ENCODE results near the gene ASB8. TPM values are rescaled to one million over a fixed set of nuclear protein-coding genes. Genes with fewer than 3 reads are reported as not detected.

The ASB8 gene
- total RNA-seq, 1 donor = 35.5 TPM

DNA sequence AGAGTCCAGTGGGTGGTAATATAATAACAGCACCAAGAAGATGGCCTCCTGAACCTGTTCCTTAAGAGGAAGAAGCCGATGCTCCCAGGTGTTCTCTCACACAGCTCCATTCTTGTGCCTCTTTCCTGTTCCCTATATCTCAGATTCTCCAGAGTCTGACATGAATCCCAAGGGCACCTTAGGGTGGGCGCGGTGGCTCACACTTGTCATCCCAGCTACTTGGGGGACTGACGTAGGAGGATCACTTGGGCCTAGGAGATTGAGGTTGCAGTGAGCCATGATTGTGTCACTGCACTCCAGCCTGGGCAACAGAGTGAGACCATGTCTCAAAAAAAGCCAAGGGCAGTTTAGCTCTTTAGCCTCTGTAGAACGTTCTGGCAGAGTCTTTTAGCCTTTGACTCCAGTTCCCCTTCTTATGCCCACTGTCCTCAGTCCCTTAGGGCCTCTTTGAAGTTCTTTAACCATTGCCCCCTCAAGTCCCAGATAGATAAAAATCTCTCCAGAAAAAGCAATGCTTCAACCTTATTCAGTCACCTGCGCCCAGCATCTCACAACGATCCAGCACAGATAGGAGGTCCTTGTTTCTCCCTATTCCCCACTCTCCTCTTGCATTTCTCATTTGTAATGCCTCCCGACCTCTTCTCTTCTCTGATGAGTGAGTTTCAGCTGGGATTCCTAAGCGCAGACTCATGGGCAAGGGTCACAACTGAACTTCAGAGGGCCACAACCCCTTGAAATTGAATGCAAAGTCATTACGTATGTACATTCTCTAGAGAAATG lies 30.8 kb upstream of the ASB8 start:
- TF ChIP-seq, protein P1, sequence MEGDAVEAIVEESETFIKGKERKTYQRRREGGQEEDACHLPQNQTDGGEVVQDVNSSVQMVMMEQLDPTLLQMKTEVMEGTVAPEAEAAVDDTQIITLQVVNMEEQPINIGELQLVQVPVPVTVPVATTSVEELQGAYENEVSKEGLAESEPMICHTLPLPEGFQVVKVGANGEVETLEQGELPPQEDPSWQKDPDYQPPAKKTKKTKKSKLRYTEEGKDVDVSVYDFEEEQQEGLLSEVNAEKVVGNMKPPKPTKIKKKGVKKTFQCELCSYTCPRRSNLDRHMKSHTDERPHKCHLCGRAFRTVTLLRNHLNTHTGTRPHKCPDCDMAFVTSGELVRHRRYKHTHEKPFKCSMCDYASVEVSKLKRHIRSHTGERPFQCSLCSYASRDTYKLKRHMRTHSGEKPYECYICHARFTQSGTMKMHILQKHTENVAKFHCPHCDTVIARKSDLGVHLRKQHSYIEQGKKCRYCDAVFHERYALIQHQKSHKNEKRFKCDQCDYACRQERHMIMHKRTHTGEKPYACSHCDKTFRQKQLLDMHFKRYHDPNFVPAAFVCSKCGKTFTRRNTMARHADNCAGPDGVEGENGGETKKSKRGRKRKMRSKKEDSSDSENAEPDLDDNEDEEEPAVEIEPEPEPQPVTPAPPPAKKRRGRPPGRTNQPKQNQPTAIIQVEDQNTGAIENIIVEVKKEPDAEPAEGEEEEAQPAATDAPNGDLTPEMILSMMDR (IDR thresholded peaks at IDR 0.05; ENCODE audit: extremely low read depth, low read depth, low read length) = no peak
- H3K4me2 ChIP-seq (ENCODE audit: insufficient read depth, low read length) = no peak overlapping the region
- no peaks in the 10 kb centered on the region for H3K9me3 ChIP-seq (ENCODE audit: low read depth, low read length)
- no peaks in the 10 kb centered on the region for H3K36me3 ChIP-seq (ENCODE audit: insufficient read depth, low read length)
- H3K4me3 ChIP-seq (ENCODE audit: insufficient read depth, low read length) = no peak overlapping the region
- no peaks in the 10 kb centered on the region for H3K79me2 ChIP-seq (ENCODE audit: insufficient read depth, low read length)
- H3K27me3 ChIP-seq (ENCODE audit: insufficient read depth, low read length) = peaks cover 48% of the 10 kb centered on the region
- no peaks in the 10 kb centered on the region for H4K20me1 ChIP-seq (ENCODE audit: insufficient read depth, low read length)
- no peak overlapping the region for H2AFZ ChIP-seq (ENCODE audit: low read length)
- H3K27ac ChIP-seq (ENCODE audit: low read depth, low read length) = no peak overlapping the region
- DNase-seq (ENCODE audit: insufficient read length, low spot score, missing footprints) = no peak
- H3K4me1 ChIP-seq (ENCODE audit: insufficient read depth, low read length) = peaks cover 11% of the 10 kb centered on the region

DNA sequence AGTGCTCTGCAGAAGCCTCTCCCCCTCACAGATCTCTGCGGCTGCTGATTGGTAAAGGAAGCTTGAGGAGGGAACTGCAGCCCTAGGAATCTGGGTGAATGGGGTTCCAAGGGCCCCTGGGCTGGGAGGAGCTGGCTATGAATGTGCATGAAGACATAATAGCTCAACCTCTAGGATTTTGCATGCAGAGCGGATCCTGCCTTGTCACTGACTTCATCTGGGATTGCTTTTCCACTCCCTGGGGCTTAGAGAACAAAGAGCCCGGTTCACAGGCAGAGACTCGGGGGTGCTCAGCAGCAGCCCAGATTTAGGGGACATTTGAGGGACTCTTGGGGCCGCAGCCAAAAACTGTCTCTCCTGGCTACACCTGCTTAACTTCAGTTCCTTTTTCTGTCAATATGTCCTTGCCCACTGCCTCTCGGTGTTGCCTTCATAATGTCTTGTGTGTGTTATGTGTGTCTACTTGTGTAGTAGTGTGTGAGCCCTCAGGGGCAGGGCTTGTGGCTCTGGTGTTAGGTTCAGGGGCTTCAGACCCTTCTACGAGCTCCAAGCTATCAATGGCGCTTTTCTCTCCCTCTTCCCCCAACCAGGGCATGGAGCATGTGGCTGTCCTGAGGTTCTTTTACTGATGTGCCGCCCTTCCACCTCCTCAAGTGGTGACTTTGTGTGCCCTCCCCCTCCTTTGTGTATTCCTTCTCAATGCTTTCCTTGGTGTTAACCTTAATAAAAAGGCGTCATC lies 28.0 kb upstream of the ASB8 start:
- TF ChIP-seq, protein P1 (IDR thresholded peaks at IDR 0.05; ENCODE audit: extremely low read depth, low read depth, low read length) = no peak
- Histone ChIP-seq H3K36me3 (ENCODE audit: insufficient read depth, low read length) (no peaks in the 10 kb centered on the region), H2AFZ (ENCODE audit: low read length) (no peak overlapping the region), H3K79me2 (ENCODE audit: insufficient read depth, low read length) (no peaks in the 10 kb centered on the region), H3K27ac (ENCODE audit: low read depth, low read length) (no peak overlapping the region), H3K9me3 (ENCODE audit: low read depth, low read length) (no peaks in the 10 kb centered on the region), H3K27me3 (ENCODE audit: insufficient read depth, low read length) (peaks cover 45% of the 10 kb centered on the region), H4K20me1 (ENCODE audit: insufficient read depth, low read length) (no peaks in the 10 kb centered on the region), H3K4me1 (ENCODE audit: insufficient read depth, low read length) (peaks cover 15% of the 10 kb centered on the region), H3K4me2 (ENCODE audit: insufficient read depth, low read length) (no peak overlapping the region), H3K4me3 (ENCODE audit: insufficient read depth, low read length) (no peak overlapping the region)
- DNase-seq (ENCODE audit: insufficient read length, low spot score, missing footprints) = no peak

DNA sequence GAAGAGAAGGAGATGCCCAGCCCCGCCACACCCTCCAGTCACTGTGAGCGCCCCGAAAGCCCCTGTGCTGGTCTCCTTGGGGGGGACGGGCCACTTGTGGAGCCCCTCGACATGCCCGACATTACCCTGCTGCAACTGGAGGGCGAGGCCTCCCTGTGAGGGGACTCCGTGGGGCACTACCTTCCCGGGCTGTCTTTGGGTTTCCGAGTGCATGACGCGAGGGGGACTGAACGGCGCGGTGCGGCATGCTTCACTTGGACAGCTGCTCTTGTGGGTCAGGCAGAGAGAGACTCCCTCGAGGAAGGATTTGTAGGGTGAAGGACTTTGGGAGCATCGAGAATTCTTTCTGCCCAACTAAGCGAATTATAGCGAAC lies 27.2 kb upstream of the ASB8 start:
- H3K27ac ChIP-seq (ENCODE audit: low read depth, low read length) = no peak overlapping the region
- H3K9me3 ChIP-seq (ENCODE audit: low read depth, low read length) = no peaks in the 10 kb centered on the region
- DNase-seq (ENCODE audit: insufficient read length, low spot score, missing footprints) = no peak
- TF ChIP-seq, protein P1 (IDR thresholded peaks at IDR 0.05; ENCODE audit: extremely low read depth, low read depth, low read length) = no peak
- no peaks in the 10 kb centered on the region for H3K79me2 ChIP-seq (ENCODE audit: insufficient read depth, low read length)
- H3K4me3 ChIP-seq (ENCODE audit: insufficient read depth, low read length) = no peak overlapping the region
- H3K4me1 ChIP-seq (ENCODE audit: insufficient read depth, low read length) = peaks cover 15% of the 10 kb centered on the region
- no peak overlapping the region for H3K4me2 ChIP-seq (ENCODE audit: insufficient read depth, low read length)
- H4K20me1 ChIP-seq (ENCODE audit: insufficient read depth, low read length) = no peaks in the 10 kb centered on the region
- peak overlapping the region; percentile 21 for H2AFZ ChIP-seq (ENCODE audit: low read length)
- H3K36me3 ChIP-seq (ENCODE audit: insufficient read depth, low read length) = no peaks in the 10 kb centered on the region
- H3K27me3 ChIP-seq (ENCODE audit: insufficient read depth, low read length) = peaks cover 45% of the 10 kb centered on the region

DNA sequence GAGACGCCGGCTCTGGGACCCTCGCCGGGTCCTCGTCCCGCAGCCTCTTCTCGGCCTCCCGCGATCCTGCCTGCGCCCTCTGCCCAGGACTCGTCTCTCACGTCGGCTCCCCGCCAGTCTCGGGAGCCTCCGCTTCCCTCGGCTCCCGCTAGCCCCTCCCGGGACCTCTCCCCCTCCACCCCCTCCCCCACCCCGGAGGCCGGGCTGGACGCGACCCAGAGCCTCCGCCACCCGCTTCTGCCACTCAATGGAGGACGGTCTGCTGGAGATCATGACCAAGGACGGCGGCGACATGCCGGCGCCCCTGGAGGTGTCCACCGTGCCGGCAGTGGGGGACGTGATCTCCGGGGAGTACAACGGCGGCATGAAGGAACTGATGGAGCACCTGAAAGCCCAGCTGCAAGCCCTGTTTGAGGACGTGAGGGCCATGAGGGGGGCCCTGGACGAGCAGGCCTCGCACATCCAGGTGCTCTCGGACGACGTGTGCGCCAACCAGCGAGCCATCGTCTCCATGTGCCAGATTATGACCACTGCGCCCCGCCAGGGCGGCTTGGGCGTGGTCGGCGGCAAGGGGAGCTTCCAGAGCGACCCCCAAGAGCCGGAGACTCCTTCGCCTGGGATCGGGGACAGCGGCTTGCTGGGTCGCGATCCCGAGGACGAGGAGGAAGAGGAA lies 26.7 kb upstream of the ASB8 start:
- H4K20me1 ChIP-seq (ENCODE audit: insufficient read depth, low read length) = no peaks in the 10 kb centered on the region
- no peaks in the 10 kb centered on the region for H3K79me2 ChIP-seq (ENCODE audit: insufficient read depth, low read length)
- no peak for DNase-seq (ENCODE audit: insufficient read length, low spot score, missing footprints)
- H3K4me3 ChIP-seq (ENCODE audit: insufficient read depth, low read length) = peak overlapping the region; percentile 78
- H3K36me3 ChIP-seq (ENCODE audit: insufficient read depth, low read length) = no peaks in the 10 kb centered on the region
- TF ChIP-seq, protein P1 (IDR thresholded peaks at IDR 0.05; ENCODE audit: extremely low read depth, low read depth, low read length) = no peak
- no peaks in the 10 kb centered on the region for H3K9me3 ChIP-seq (ENCODE audit: low read depth, low read length)
- H3K4me1 ChIP-seq (ENCODE audit: insufficient read depth, low read length) = peaks cover 10% of the 10 kb centered on the region
- H3K4me2 ChIP-seq (ENCODE audit: insufficient read depth, low read length) = peak overlapping the region; percentile 89
- H2AFZ ChIP-seq (ENCODE audit: low read length) = peak overlapping the region; percentile 93
- H3K27ac ChIP-seq (ENCODE audit: low read depth, low read length) = no peak overlapping the region
- peaks cover 45% of the 10 kb centered on the region for H3K27me3 ChIP-seq (ENCODE audit: insufficient read depth, low read length)
